22Rv1 (cell line): Measurements from ENCODE around the gene SRSF9.

Experiments used
- ZFX ChIP-seq: fragments of 450-650 bp; IDR thresholded peaks from 2 replicates; pipeline ENCODE4 v1.6.1; 2017; ENCODE audit warnings: antibody characterized with exemption, borderline replicate concordance
- TF ChIP-seq, protein P1 (sequence below): fragments of 450-650 bp; IDR thresholded peaks from 2 replicates; pipeline ENCODE4 v1.5.1; 2017; ENCODE audit warnings: mild to moderate bottlenecking

DNA sequence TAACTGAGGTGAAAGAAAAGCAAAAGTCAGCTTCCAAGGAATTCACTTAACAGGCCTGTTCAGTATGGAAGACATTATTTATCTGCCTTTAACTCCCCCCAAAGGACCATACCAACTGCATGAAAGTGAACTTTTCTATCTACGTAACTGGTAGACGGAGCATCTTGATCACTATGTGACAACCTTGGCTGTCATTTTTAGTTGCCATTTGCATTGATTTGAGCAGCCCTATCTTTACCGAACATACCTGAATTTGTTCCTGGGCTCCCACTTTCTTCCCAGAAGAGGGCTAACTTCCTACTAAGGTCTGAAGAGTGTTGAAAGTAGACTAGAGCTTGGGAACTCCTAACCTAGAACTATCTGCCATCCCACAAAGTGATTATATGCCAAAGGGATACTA lies 9.4 kb downstream of the SRSF9 start:
- TF ChIP-seq, protein P1, sequence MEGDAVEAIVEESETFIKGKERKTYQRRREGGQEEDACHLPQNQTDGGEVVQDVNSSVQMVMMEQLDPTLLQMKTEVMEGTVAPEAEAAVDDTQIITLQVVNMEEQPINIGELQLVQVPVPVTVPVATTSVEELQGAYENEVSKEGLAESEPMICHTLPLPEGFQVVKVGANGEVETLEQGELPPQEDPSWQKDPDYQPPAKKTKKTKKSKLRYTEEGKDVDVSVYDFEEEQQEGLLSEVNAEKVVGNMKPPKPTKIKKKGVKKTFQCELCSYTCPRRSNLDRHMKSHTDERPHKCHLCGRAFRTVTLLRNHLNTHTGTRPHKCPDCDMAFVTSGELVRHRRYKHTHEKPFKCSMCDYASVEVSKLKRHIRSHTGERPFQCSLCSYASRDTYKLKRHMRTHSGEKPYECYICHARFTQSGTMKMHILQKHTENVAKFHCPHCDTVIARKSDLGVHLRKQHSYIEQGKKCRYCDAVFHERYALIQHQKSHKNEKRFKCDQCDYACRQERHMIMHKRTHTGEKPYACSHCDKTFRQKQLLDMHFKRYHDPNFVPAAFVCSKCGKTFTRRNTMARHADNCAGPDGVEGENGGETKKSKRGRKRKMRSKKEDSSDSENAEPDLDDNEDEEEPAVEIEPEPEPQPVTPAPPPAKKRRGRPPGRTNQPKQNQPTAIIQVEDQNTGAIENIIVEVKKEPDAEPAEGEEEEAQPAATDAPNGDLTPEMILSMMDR = no peak
- no peak for TF ChIP-seq ZFX
